ENCODE data around the gene CFAP126.
"Not testable (repeated sequence)": the region's sequence is repeated elsewhere in the genome, so short reads cannot be mapped to it uniquely, and the experiment has no call there.

The CFAP126 gene

GRCh38 chr1:161367684-161368400, at the start of gene CFAP126:
TSS of gene CFAP126 (minus strand) at chr1:161367876. CDS start at chr1:161367868, 8 bp downstream.
- peak; percentile 29 for DNase-seq (ENCODE audit: low read depth, low spot score)

GRCh38 chr1:161413050-161413449, 45.4 kb upstream of the CFAP126 start:
- DNase-seq (ENCODE audit: low read depth, low spot score), result not testable (repeated sequence)

- DNase-seq (ENCODE audit: low read depth, low spot score), result not testable (repeated sequence)
Observed at GRCh38 chr1:161410636-161410970, 42.9 kb upstream of the CFAP126 start.

- DNase-seq (ENCODE audit: low read depth, low spot score), result not testable (repeated sequence)
Observed at GRCh38 chr1:161409848-161410635, 42.4 kb upstream of the CFAP126 start.

- DNase-seq (ENCODE audit: low read depth, low spot score), result no peak
Observed at GRCh38 chr1:161408429-161409052, 40.9 kb upstream of the CFAP126 start.

- no peak for DNase-seq (ENCODE audit: low read depth, low spot score)
Observed at GRCh38 chr1:161407451-161407985, 39.8 kb upstream of the CFAP126 start.

GRCh38 chr1:161406551-161406950, 38.9 kb upstream of the CFAP126 start:
- not testable (repeated sequence) for DNase-seq (ENCODE audit: low read depth, low spot score)

GRCh38 chr1:161404051-161404597, 36.4 kb upstream of the CFAP126 start:
- no peak for DNase-seq (ENCODE audit: low read depth, low spot score)

- DNase-seq (ENCODE audit: low read depth, low spot score), result no peak
Observed at GRCh38 chr1:161402446-161402845, 34.8 kb upstream of the CFAP126 start.

- peak; percentile 69 for DNase-seq (ENCODE audit: low read depth, low spot score)
Observed at GRCh38 chr1:161399257-161399998, 31.8 kb upstream of the CFAP126 start.

GRCh38 chr1:161398900-161399256, 31.2 kb upstream of the CFAP126 start:
- DNase-seq (ENCODE audit: low read depth, low spot score), result no peak

- not testable (repeated sequence) for DNase-seq (ENCODE audit: low read depth, low spot score)
Observed at GRCh38 chr1:161397038-161397437, 29.4 kb upstream of the CFAP126 start.

- no peak for DNase-seq (ENCODE audit: low read depth, low spot score)
Observed at GRCh38 chr1:161393151-161393550, 25.5 kb upstream of the CFAP126 start.

- no peak for DNase-seq (ENCODE audit: low read depth, low spot score)
Observed at GRCh38 chr1:161391611-161392010, 23.9 kb upstream of the CFAP126 start.

- DNase-seq (ENCODE audit: low read depth, low spot score), result not testable (repeated sequence)
Observed at GRCh38 chr1:161391136-161391535, 23.5 kb upstream of the CFAP126 start.

- no peak for DNase-seq (ENCODE audit: low read depth, low spot score)
Observed at GRCh38 chr1:161390559-161390858, 22.8 kb upstream of the CFAP126 start.

- DNase-seq (ENCODE audit: low read depth, low spot score), result peak; percentile 91
Observed at GRCh38 chr1:161389691-161390558, 22.2 kb upstream of the CFAP126 start.

- not testable (repeated sequence) for DNase-seq (ENCODE audit: low read depth, low spot score)
Observed at GRCh38 chr1:161389158-161389557, 21.5 kb upstream of the CFAP126 start.

GRCh38 chr1:161388639-161389038, 21.0 kb upstream of the CFAP126 start:
- DNase-seq (ENCODE audit: low read depth, low spot score), result no peak

- DNase-seq (ENCODE audit: low read depth, low spot score), result no peak
Observed at GRCh38 chr1:161382214-161383019, 14.7 kb upstream of the CFAP126 start.
